Measurements from ENCODE around the gene GLP2R.

- TF ChIP-seq USF1 (CRISPR knock-in tag; IDR thresholded peaks at IDR 0.05) (no peak), CBFB (CRISPR knock-in tag; IDR thresholded peaks at IDR 0.05; ENCODE audit: low read depth) (no peak), CTCF (IDR thresholded peaks at IDR 0.05) (no peak), ARID4B (CRISPR knock-in tag; IDR thresholded peaks at IDR 0.05; ENCODE audit: borderline replicate concordance) (no peak), TP53 (CRISPR knock-in tag; IDR thresholded peaks at IDR 0.05) (no peak), E2F5 (CRISPR knock-in tag; IDR thresholded peaks at IDR 0.05) (no peak), ZNF423 (CRISPR knock-in tag; IDR thresholded peaks at IDR 0.05) (no peak)
Measured at GRCh38 chr17:9880582-9880999, 54.9 kb downstream of the GLP2R start.
